ENCODE results near the gene GLIPR1.
"Not testable (repeated sequence)": the region's sequence is repeated elsewhere in the genome, so short reads cannot be mapped to it uniquely, and the experiment has no call there.

The GLIPR1 gene

GRCh38 chr12:75476071-75476470 lies 4.5 kb upstream of the GLIPR1 start:
- DNase-seq: no peak

- DNase-seq: no peak
Measured at GRCh38 chr12:75477137-75477536, 3.4 kb upstream of the GLIPR1 start.

GRCh38 chr12:75478116-75478794 lies 2.3 kb upstream of the GLIPR1 start:
- no peak for DNase-seq

- no peak for DNase-seq
Measured at GRCh38 chr12:75479963-75480461, 543 bp upstream of the GLIPR1 start.

GRCh38 chr12:75481013-75481705 lies 604 bp downstream of the GLIPR1 start:
- no peak for DNase-seq

- DNase-seq: no peak
Measured at GRCh38 chr12:75481774-75482173, 1.2 kb downstream of the GLIPR1 start.

GRCh38 chr12:75482646-75483045 lies 2.1 kb downstream of the GLIPR1 start:
- no peak for DNase-seq

- DNase-seq: no peak
Measured at GRCh38 chr12:75483431-75483830, 2.9 kb downstream of the GLIPR1 start.

- DNase-seq: not testable (repeated sequence)
Measured at GRCh38 chr12:75484450-75484849, 3.9 kb downstream of the GLIPR1 start.

- no peak for DNase-seq
Measured at GRCh38 chr12:75487308-75487707, 6.8 kb downstream of the GLIPR1 start.

- DNase-seq: no peak
Measured at GRCh38 chr12:75488553-75488952, 8.0 kb downstream of the GLIPR1 start.

GRCh38 chr12:75489187-75489586 lies 8.6 kb downstream of the GLIPR1 start:
- DNase-seq: no peak

- DNase-seq: no peak
Measured at GRCh38 chr12:75489613-75490210, 9.2 kb downstream of the GLIPR1 start.

- no peak for DNase-seq
Measured at GRCh38 chr12:75491169-75491568, 10.6 kb downstream of the GLIPR1 start.

GRCh38 chr12:75503459-75503858 lies 22.9 kb downstream of the GLIPR1 start:
- no peak for DNase-seq

GRCh38 chr12:75503866-75504265 lies 23.3 kb downstream of the GLIPR1 start:
- DNase-seq: no peak

GRCh38 chr12:75505706-75506312 lies 25.3 kb downstream of the GLIPR1 start:
- no peak for DNase-seq

GRCh38 chr12:75507086-75507485 lies 26.5 kb downstream of the GLIPR1 start:
- DNase-seq: no peak

- no peak for DNase-seq
Measured at GRCh38 chr12:75508159-75508558, 27.6 kb downstream of the GLIPR1 start.

GRCh38 chr12:75509621-75510020 lies 29.1 kb downstream of the GLIPR1 start:
- no peak for DNase-seq

GRCh38 chr12:75511116-75512048 lies 30.8 kb downstream of the GLIPR1 start, which contains the start of gene KRR1:
TSS of gene KRR1 (minus strand) at chr12:75511609. CDS start at chr12:75511597, 12 bp downstream.
- peak; percentile 43 to 78 (median 66) for DNase-seq

- DNase-seq: not testable (repeated sequence)
Measured at GRCh38 chr12:75521224-75521623, 40.7 kb downstream of the GLIPR1 start.

Data from activated naive CD4-positive, alpha-beta T cell (primary cell).